BLaER1 (cell line): ENCODE results near the gene KCNIP3.
"Not testable (repeated sequence)": the region's sequence is repeated elsewhere in the genome, so short reads cannot be mapped to it uniquely, and the experiment has no call there.

ENCODE experiments used
- H3K27ac ChIP-seq: shearing (Covaris generic); formaldehyde crosslinking; 2 replicates; pipeline ENCODE4 v1.8.1; 2022
- H3K27me3 ChIP-seq: shearing (Covaris generic); formaldehyde crosslinking; 2 replicates; pipeline ENCODE4 v1.8.1; 2022
- H3K36me3 ChIP-seq: shearing (Covaris generic); formaldehyde crosslinking; 2 replicates; pipeline ENCODE4 v1.8.1; 2022
- H3K4me1 ChIP-seq: shearing (Covaris generic); formaldehyde crosslinking; 2 replicates; pipeline ENCODE4 v1.8.1; 2022
- H3K4me2 ChIP-seq: shearing (Covaris generic); formaldehyde crosslinking; 2 replicates; pipeline ENCODE4 v1.8.1; 2022
- H3K4me3 ChIP-seq: shearing (Covaris generic); formaldehyde crosslinking; 2 replicates; pipeline ENCODE4 v1.8.1; 2022
- H3K9ac ChIP-seq: shearing (Covaris generic); formaldehyde crosslinking; 2 replicates; pipeline ENCODE4 v1.8.1; 2022
- H3K9me3 ChIP-seq: shearing (Covaris generic); formaldehyde crosslinking; 2 replicates; pipeline ENCODE4 v1.8.1; 2022
- H4K20me1 ChIP-seq: shearing (Covaris generic); formaldehyde crosslinking; 2 replicates; pipeline ENCODE4 v1.8.1; 2022
- Cebpa-rat ChIP-seq: shearing (Covaris generic); IDR thresholded peaks from 2 replicates; pipeline ENCODE4 v1.8.1; 2022

KCNIP3 gene

GRCh38 chr2:95376311-95377215 lies 79.4 kb downstream of the KCNIP3 start:
- H3K36me3 ChIP-seq = no peaks in the 10 kb centered on the region
- no peaks in the 10 kb centered on the region for H4K20me1 ChIP-seq
- H3K9ac ChIP-seq = no peak overlapping the region
- no peaks in the 10 kb centered on the region for H3K9me3 ChIP-seq
- no peak for TF ChIP-seq Cebpa-rat
- peaks cover 22% of the 10 kb centered on the region for H3K4me1 ChIP-seq
- H3K4me2 ChIP-seq = no peak overlapping the region
- no peak overlapping the region for H3K27ac ChIP-seq
- H3K4me3 ChIP-seq = no peak overlapping the region
- no peaks in the 10 kb centered on the region for H3K27me3 ChIP-seq

- no peaks in the 10 kb centered on the region for H4K20me1 ChIP-seq
- H3K4me3 ChIP-seq = no peak overlapping the region
- H3K9me3 ChIP-seq = no peaks in the 10 kb centered on the region
- H3K27ac ChIP-seq = no peak overlapping the region
- H3K36me3 ChIP-seq = no peaks in the 10 kb centered on the region
- no peak for TF ChIP-seq Cebpa-rat
- no peaks in the 10 kb centered on the region for H3K27me3 ChIP-seq
- H3K9ac ChIP-seq = no peak overlapping the region
- peaks cover 25% of the 10 kb centered on the region for H3K4me1 ChIP-seq
- H3K4me2 ChIP-seq = no peak overlapping the region
Measured at GRCh38 chr2:95377216-95378123, 80.3 kb downstream of the KCNIP3 start.

- H3K27ac ChIP-seq, H3K4me3 ChIP-seq, H3K4me2 ChIP-seq, H3K36me3 ChIP-seq, H3K9me3 ChIP-seq, H3K9ac ChIP-seq, H4K20me1 ChIP-seq, H3K27me3 ChIP-seq: not testable (repeated sequence)
- H3K4me1 ChIP-seq = peaks cover 25% of the 10 kb centered on the region
Measured at GRCh38 chr2:95378281-95378680, 81.1 kb downstream of the KCNIP3 start.

GRCh38 chr2:95379371-95379831 lies 82.3 kb downstream of the KCNIP3 start:
- H3K4me3 ChIP-seq = no peak overlapping the region
- H3K4me1 ChIP-seq = peaks cover 25% of the 10 kb centered on the region
- H3K36me3 ChIP-seq = no peaks in the 10 kb centered on the region
- H3K9ac ChIP-seq = no peak overlapping the region
- no peaks in the 10 kb centered on the region for H3K9me3 ChIP-seq
- H3K27me3 ChIP-seq = no peaks in the 10 kb centered on the region
- TF ChIP-seq Cebpa-rat = no peak
- no peaks in the 10 kb centered on the region for H4K20me1 ChIP-seq
- H3K4me2 ChIP-seq = peak overlapping the region; percentile 28
- H3K27ac ChIP-seq = no peak overlapping the region

- no peaks in the 10 kb centered on the region for H3K36me3 ChIP-seq
- peaks cover 16% of the 10 kb centered on the region for H3K4me1 ChIP-seq
- no peak overlapping the region for H3K9ac ChIP-seq
- H3K9me3 ChIP-seq = no peaks in the 10 kb centered on the region
- no peaks in the 10 kb centered on the region for H4K20me1 ChIP-seq
- H3K27me3 ChIP-seq = no peaks in the 10 kb centered on the region
- no peak overlapping the region for H3K4me2 ChIP-seq
- H3K27ac ChIP-seq = no peak overlapping the region
- TF ChIP-seq Cebpa-rat = no peak
- H3K4me3 ChIP-seq = no peak overlapping the region
Measured at GRCh38 chr2:95380280-95380679, 83.1 kb downstream of the KCNIP3 start.

- Histone ChIP-seq H3K36me3 (no peaks in the 10 kb centered on the region), H3K9me3 (no peaks in the 10 kb centered on the region), H3K9ac (no peak overlapping the region), H4K20me1 (no peaks in the 10 kb centered on the region), H3K4me3 (no peak overlapping the region), H3K27ac (no peak overlapping the region), H3K27me3 (no peaks in the 10 kb centered on the region), H3K4me2 (no peak overlapping the region), H3K4me1 (peaks cover 16% of the 10 kb centered on the region)
- TF ChIP-seq Cebpa-rat = no peak
Measured at GRCh38 chr2:95380731-95381130, 83.6 kb downstream of the KCNIP3 start.

- no peaks in the 10 kb centered on the region for H3K27me3 ChIP-seq
- H3K9me3 ChIP-seq = no peaks in the 10 kb centered on the region
- H3K36me3 ChIP-seq = no peaks in the 10 kb centered on the region
- H3K4me3 ChIP-seq = no peak overlapping the region
- peaks cover 16% of the 10 kb centered on the region for H3K4me1 ChIP-seq
- no peak overlapping the region for H3K27ac ChIP-seq
- H4K20me1 ChIP-seq = no peaks in the 10 kb centered on the region
- H3K4me2 ChIP-seq = peak overlapping the region; percentile 43
- H3K9ac ChIP-seq = no peak overlapping the region
- TF ChIP-seq Cebpa-rat = no peak
Measured at GRCh38 chr2:95381212-95382191, 84.4 kb downstream of the KCNIP3 start.

- Histone ChIP-seq H4K20me1 (no peaks in the 10 kb centered on the region), H3K4me3 (no peak overlapping the region), H3K9me3 (no peaks in the 10 kb centered on the region), H3K27me3 (no peaks in the 10 kb centered on the region), H3K4me1 (peaks cover 16% of the 10 kb centered on the region), H3K27ac (no peak overlapping the region), H3K4me2 (no peak overlapping the region), H3K36me3 (no peaks in the 10 kb centered on the region), H3K9ac (no peak overlapping the region)
- TF ChIP-seq Cebpa-rat = no peak
Measured at GRCh38 chr2:95382192-95382591, 85.0 kb downstream of the KCNIP3 start.
